22Rv1 (cell line): ENCODE measurements around the gene FCHSD2.
"Not testable (repeated sequence)": the region's sequence is repeated elsewhere in the genome, so short reads cannot be mapped to it uniquely, and the experiment has no call there.

ENCODE experiments used
- H3K27ac ChIP-seq: fragments of 450-650 bp; 2 replicates; pipeline ENCODE4 v1.5.1; 2017
- ZFX ChIP-seq: fragments of 450-650 bp; IDR thresholded peaks from 2 replicates; pipeline ENCODE4 v1.6.1; 2017; ENCODE audit warnings: antibody characterized with exemption, borderline replicate concordance
- TF ChIP-seq, protein P1 (sequence below): fragments of 450-650 bp; IDR thresholded peaks from 2 replicates; pipeline ENCODE4 v1.5.1; 2017; ENCODE audit warnings: mild to moderate bottlenecking

Gene FCHSD2

DNA sequence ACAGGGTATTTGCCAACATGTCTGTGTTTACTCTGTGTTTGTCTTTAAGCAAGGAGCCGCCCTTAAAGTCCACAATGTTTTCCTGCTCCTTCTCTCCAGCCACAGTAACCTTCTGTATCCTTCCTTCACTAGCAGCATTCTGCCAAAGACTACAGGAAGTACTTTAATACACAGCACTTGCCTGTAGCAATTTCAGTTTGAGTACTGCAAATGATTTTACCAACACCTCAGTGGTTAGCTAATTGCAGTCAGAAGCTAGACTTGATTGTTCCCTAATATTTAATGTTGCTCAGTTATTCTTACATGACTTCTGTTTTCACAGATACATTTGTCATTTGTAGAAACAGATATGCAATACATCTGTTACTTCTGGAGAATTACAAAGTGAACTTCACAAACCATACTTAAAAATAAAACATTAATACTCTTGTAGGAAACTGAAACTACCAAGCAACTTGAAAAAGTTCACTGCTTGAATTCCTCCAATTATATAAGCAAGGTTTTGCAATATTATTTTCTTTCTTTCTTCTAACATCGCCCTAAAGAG is 69.1 kb downstream of the FCHSD2 start:
- TF ChIP-seq ZFX, result no peak
- TF ChIP-seq, protein P1, sequence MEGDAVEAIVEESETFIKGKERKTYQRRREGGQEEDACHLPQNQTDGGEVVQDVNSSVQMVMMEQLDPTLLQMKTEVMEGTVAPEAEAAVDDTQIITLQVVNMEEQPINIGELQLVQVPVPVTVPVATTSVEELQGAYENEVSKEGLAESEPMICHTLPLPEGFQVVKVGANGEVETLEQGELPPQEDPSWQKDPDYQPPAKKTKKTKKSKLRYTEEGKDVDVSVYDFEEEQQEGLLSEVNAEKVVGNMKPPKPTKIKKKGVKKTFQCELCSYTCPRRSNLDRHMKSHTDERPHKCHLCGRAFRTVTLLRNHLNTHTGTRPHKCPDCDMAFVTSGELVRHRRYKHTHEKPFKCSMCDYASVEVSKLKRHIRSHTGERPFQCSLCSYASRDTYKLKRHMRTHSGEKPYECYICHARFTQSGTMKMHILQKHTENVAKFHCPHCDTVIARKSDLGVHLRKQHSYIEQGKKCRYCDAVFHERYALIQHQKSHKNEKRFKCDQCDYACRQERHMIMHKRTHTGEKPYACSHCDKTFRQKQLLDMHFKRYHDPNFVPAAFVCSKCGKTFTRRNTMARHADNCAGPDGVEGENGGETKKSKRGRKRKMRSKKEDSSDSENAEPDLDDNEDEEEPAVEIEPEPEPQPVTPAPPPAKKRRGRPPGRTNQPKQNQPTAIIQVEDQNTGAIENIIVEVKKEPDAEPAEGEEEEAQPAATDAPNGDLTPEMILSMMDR, result no peak
- H3K27ac ChIP-seq, result no peak overlapping the region

DNA sequence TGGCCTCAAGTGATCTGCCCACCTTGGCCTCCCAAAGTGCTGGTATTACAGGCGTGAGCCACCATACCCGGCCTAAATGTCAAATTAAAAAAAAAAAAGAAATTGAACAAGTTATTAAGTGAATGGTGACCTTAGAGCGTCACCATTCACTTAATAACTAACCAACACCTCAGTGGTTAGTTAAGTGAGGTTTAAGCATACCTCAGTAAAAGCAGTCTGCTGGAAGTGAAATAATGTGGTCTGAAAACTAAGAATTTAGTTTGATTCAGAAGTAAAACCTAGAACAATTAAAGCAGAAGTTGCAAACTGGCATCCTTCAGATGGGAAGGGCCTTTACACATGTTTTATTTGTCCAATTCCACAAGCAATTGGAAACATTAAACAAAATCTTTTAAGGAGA is 71.5 kb downstream of the FCHSD2 start:
- no peak for TF ChIP-seq ZFX
- TF ChIP-seq, protein P1, result no peak
- H3K27ac ChIP-seq, result no peak overlapping the region

DNA sequence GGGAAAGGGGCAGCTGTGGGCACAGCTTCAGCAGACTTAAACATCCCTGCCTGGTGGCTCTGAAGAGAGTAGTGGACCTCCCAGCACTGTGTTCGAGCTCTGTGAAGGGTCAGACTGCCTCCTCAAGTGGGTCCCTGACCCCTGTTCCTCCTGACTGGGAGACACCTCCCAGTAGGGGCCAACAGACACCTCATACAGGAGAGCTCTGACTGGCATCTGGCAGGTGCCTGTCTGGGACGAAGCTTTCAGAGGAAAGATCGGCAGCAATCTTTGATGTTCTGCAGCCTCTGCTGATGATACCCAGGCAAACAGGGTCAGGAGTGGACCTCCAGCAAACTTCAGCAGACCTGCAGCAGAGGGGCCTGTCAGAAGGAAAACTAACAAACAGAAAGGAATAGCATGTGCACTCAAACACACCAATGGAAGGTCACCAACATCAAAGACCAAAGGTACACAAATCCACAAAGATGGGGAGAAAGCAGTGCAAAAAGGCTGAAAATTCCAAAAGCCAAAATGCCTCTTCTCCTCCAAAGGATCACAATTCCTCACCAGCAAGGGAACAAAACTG is 80.2 kb downstream of the FCHSD2 start:
- H3K27ac ChIP-seq, result not testable (repeated sequence)

DNA sequence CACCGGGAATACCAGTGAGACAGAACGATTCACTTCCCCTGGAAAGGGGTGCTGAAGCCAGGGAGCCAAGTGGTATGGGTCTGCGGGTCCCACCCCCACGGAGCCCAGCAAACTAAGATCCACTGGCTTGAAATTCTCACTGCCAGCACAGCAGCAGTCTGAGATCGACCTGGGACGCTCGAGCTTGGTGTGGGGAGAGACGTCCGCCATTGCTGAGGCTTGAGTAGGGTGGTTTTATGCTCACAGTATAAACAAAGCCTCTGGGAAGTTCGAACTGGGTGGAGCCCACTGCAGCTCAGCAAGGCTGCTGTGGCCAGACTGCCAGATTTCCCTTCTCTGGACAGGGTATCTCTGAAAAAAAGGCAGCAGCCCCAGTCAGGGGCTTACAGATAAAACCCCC is 80.7 kb downstream of the FCHSD2 start:
- not testable (repeated sequence) for H3K27ac ChIP-seq

DNA sequence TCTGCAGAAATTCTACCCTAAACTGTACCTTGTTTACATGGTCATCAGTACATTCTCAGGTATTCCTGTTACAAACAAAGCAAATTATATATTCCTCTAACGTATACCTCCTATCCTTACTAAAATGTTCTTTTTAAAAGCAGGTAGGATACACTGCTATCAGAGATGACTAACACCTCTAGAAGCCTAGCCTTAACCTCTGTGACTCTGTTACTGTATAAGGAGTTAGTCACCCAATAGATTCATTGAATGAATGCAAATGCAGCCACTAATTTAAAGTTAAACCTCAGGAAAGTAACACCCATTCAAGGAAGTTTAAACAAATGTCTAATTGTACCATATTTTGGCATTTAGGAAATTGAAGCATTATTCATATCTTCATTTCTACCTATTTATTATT is 82.2 kb downstream of the FCHSD2 start:
- TF ChIP-seq ZFX, result no peak
- TF ChIP-seq, protein P1, result no peak
- no peak overlapping the region for H3K27ac ChIP-seq

DNA sequence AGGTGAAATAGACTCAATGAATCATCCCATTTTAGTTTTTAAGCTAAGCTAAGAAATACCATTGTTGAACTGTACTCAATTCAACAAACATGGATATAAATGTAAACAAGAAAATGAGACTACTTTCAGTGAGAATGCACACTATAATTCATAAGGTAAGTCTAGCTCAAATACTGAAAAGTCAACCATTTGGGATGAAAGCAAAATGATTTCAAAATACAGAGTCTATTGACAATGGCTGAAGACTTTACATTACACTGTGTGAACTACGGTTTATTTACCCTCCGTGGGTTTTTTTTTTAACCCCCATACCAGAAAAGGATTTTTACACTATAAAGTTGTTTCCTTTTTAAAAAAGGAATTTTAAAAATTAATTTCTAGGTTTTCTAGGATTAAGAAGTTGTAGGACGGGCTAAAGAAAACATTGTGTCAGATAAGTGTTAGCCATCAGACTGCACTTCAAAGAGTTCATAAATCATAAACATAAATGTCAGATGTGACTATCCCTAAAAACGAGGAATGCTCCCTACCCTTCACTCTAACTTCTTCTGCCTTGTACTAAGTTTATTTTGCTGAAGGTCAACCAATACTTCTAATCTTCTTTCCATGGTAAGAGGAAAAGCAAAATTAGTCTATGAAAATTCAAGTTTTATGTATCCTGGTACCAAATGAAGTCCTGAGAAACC is 83.0 kb downstream of the FCHSD2 start:
- TF ChIP-seq, protein P1, result no peak
- TF ChIP-seq ZFX, result no peak
- H3K27ac ChIP-seq, result no peak overlapping the region

DNA sequence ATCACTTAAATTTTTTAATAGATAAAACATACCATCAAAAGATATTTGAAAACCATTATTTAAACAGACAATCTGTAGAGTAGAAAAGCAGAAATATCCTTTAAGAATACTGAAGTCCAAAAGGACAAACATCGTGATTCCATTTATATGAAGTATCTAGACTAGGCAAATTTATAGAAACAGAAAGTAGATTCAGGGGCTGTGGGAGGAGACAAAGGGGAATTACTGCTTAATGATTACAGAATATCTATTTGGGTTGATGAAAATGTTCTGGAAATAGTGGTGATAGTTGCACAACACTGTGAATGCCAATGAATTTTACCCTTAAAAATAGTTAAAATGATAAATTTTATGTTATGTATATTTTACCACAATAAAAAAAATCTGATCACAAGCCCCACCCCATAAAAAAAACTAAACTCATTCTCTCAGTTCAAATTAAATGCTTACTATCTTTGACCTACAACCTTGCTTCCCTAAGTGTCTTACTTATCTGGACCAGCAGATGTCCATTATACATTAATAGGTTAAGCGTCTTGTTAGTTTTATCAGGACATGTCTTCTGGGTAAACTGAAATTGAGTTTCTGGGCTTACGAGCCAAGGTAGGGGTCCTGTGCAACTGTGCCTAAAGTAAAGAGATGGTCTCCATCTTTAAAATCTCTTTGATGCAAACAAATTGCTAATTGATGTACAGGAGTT is 86.3 kb downstream of the FCHSD2 start:
- no peak overlapping the region for H3K27ac ChIP-seq
- TF ChIP-seq, protein P1, result no peak
- TF ChIP-seq ZFX, result no peak

DNA sequence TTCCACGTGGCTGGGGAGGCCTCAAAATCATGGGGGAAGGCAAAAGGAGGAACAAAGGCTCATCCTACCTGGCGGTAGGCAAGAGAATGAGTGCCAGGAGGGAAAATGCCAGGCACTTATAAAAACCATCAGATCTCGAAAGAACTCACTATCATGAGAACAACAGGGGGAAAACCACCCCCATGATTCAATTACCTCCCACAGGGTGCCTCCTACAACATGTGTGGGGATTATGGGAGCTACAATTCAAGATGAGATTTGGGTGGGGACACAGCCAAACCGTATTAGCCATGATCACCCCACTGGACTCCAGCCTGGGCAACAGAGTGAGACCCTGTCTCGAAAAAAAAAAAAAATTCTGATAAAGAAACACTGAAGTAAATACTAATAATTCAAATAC is 87.1 kb downstream of the FCHSD2 start:
- no peak overlapping the region for H3K27ac ChIP-seq
- TF ChIP-seq ZFX, result no peak
- TF ChIP-seq, protein P1, result no peak
